ENCODE data around the gene SERPINA4.

SERPINA4 gene

DNA sequence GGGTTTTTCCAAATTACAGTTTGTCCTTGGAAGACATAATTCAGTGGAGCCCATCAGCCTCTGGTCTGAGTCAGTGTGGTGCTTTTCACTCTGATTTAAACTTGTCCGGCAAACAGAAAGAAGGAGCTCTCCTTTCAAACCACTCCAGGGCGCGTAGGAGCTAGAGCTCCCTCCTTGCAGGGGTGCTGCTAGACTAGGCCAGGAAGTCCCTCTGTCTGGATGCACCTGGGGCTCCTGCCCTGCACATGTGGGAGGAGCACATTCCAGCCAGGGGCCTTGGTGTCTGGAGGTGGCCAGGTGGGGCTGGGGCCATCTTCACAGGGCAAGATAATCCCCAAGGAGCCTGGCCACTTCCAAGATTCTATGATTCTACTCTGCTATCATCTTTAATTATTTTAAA lies 54.0 kb downstream of the SERPINA4 start:
- Histone ChIP-seq H3K4me3 (peak overlapping the region; percentile 59), H3K27ac (no peak overlapping the region)
- no peak for TF ChIP-seq CTCF (IDR thresholded peaks at IDR 0.05)
- DNase-seq (ENCODE audit: low spot score), result no peak

GRCh38 chr14:94615823-94616570 lies 54.8 kb downstream of the SERPINA4 start:
- no peak for TF ChIP-seq CTCF (IDR thresholded peaks at IDR 0.05)
- Histone ChIP-seq H3K27ac (no peak overlapping the region), H3K4me3 (peak overlapping the region; percentile 59)
- no peak for DNase-seq (ENCODE audit: low spot score)

GRCh38 chr14:94617366-94617941 lies 56.2 kb downstream of the SERPINA4 start:
- TF ChIP-seq CTCF (IDR thresholded peaks at IDR 0.05), result no peak
- H3K4me3 ChIP-seq, result no peak overlapping the region
- H3K27ac ChIP-seq, result no peak overlapping the region
- no peak for DNase-seq (ENCODE audit: low spot score)

DNA sequence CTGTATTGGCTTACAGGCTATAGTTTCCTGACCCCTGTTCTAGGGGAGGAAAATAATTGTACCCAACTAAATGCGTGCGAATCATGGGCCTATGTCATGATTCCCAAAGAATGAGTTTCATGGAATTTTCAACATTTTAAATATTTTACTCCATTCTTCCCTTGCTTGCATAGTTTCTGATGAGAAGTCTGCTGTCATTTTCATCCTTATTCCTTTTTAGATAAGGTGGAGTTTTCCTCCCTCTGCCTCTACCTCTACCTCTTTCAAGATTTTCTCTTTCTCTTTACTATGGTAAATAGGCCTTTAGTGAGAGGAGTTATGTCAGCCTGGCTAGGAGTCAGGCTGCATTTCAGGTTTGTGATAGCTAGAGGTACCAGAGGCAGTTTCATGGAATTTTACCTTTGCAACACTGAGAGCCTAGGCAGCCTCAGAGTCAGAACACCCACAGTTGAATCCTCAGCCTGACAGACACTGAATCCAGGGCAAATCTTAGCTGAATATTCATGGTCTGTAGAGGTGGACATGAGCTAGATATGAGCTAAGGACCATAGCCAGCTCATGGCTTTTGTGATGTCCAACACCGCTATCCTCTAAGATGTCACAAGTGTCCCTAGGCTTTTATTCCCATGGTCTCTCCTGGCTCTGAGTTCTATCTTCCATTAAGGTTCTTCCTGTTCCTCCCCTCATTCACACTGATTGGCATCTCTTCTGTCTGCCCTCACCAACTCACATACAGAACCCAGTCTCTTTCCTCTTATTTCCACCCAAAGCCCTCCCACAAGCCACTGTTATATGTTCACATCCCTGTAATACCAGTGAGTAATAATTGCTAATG lies 57.0 kb downstream of the SERPINA4 start:
- TF ChIP-seq CTCF (IDR thresholded peaks at IDR 0.05), result no peak
- Histone ChIP-seq H3K27ac (no peak overlapping the region), H3K4me3 (no peak overlapping the region)
- DNase-seq (ENCODE audit: low spot score), result no peak

- no peak for DNase-seq (ENCODE audit: low spot score)
- H3K4me3 ChIP-seq, result no peak overlapping the region
- no peak for TF ChIP-seq CTCF (IDR thresholded peaks at IDR 0.05)
- no peak overlapping the region for H3K27ac ChIP-seq
These were observed 58.1 kb downstream of the SERPINA4 start for GRCh38 chr14:94619297-94619696.
